Endothelial cell of umbilical vein (primary cell): Measurements from ENCODE around the gene CEP152. TPM values are rescaled to one million over a fixed set of nuclear protein-coding genes. Genes with fewer than 3 reads are reported as not detected.

Source experiments
- BruUV-seq: library from RNA; stranded (reverse); fragments of 400-500 nt; replicated peaks from 2 replicates; lab custom pipeline; 2021; lab: Mats Ljungman, UMichigan
- CTCF ChIA-PET: fragments of 300-600, 350-600 bp; sonication (Branson Sonifier 250); formaldehyde crosslinking; loops from one replicate; lab custom pipeline; 2021; ENCODE audit warnings: antibody characterized with exemption, inconsistent platforms; lab: Charles Lee
- POLR2A ChIA-PET: fragments of 300-600, 350-600 bp; sonication (Branson Sonifier 250); formaldehyde crosslinking; loops from one replicate; lab custom pipeline; 2021; ENCODE audit warnings: antibody characterized with exemption, inconsistent platforms; lab: Charles Lee
- DNase-seq: peaks from one replicate; pipeline ENCODE4 v3.0.0-alpha.2; 2011; ENCODE audit warnings: low read depth, low spot score
- FAIRE-seq: peaks from 2 replicates; lab custom pipeline; 2011; peaks lifted over from hg19 to GRCh38; lab: Jason Lieb, UNC
- H2AFZ ChIP-seq: 2 replicates; pipeline ENCODE4 v1.6.0; 2012; ENCODE audit warnings: low read depth, low read length, control low read depth, inconsistent platforms
- H3K27ac ChIP-seq: 2 replicates; pipeline ENCODE4 v1.5.1; 2011; ENCODE audit warnings: low read depth, mild to moderate bottlenecking, control low read depth, low read length, moderate library complexity; ENCODE audit not compliant: insufficient read depth
- H3K27me3 ChIP-seq, 2 experiments: 2 replicates each; pipeline versions ENCODE4 v1.6.0 to v1.6.1; 2011; ENCODE audit warnings: low read length in 2 of 2, mixed read lengths in 1 of 2; ENCODE audit not compliant: control insufficient read depth in 2 of 2, insufficient read depth in 2 of 2
- H3K36me3 ChIP-seq, 2 experiments: 2 replicates in 1 of 2; 3 replicates in 1 of 2; pipeline ENCODE4 v1.5.1; 2011; ENCODE audit warnings: low read length in 2 of 2, mild to moderate bottlenecking in 1 of 2, moderate library complexity in 1 of 2; ENCODE audit not compliant: control insufficient read depth in 2 of 2, insufficient read depth in 2 of 2; ENCODE audit errors: extremely low read depth in 1 of 2
- H3K4me1 ChIP-seq: 3 replicates; pipeline ENCODE4 v1.5.1; 2011; ENCODE audit warnings: mild to moderate bottlenecking, low read length; ENCODE audit not compliant: control insufficient read depth, insufficient read depth; ENCODE audit errors: extremely low read depth
- H3K4me2 ChIP-seq: 2 replicates; pipeline ENCODE4 v1.6.1; 2011; ENCODE audit warnings: low read length, control low read depth, mixed read lengths; ENCODE audit not compliant: insufficient read depth
- H3K4me3 ChIP-seq, 3 experiments: fragments of 200-600 bp in 1 of 3; sonication (generic), shearing (Covaris generic) in 1 of 3; replicated peaks in 1 of 3; 2 replicates each; pipeline ENCODE4 v1.5.1; 2011 to 2016; ENCODE audit warnings: control low read depth in 3 of 3, low read length in 3 of 3, mild to moderate bottlenecking in 2 of 3, inconsistent platforms in 1 of 3, low read depth in 1 of 3, moderate library complexity in 1 of 3; ENCODE audit not compliant: insufficient read depth in 1 of 3
- H3K79me2 ChIP-seq: 2 replicates; pipeline ENCODE4 v1.6.0; 2012; ENCODE audit warnings: low read length, inconsistent platforms; ENCODE audit not compliant: control insufficient read depth, insufficient read depth
- H3K9ac ChIP-seq: replicated peaks from 2 replicates; pipeline ENCODE3; 2011; ENCODE audit warnings: low read length, control low read depth; ENCODE audit not compliant: insufficient read depth; ENCODE audit errors: extremely low read depth
- H3K9me1 ChIP-seq: replicated peaks from 3 replicates; pipeline ENCODE4 v1.6.0; 2011; ENCODE audit warnings: mild to moderate bottlenecking, low read length; ENCODE audit not compliant: control insufficient read depth, insufficient read depth; ENCODE audit errors: extremely low read depth
- H3K9me3 ChIP-seq: replicated peaks from 2 replicates; pipeline ENCODE4 v1.5.1; 2012; ENCODE audit warnings: low read length, inconsistent platforms; ENCODE audit not compliant: control insufficient read depth, insufficient read depth
- H4K20me1 ChIP-seq: replicated peaks from 2 replicates; pipeline ENCODE3; 2011; ENCODE audit warnings: mild to moderate bottlenecking, low read length; ENCODE audit not compliant: control insufficient read depth, insufficient read depth; ENCODE audit errors: extremely low read depth
- CTCF ChIP-seq, 2 donors: IDR thresholded peaks; 1 replicate in 1 of 2; 2 replicates in 1 of 2; pipeline ENCODE4 v1.5.1; 2011; ENCODE audit warnings: low read length in 2 of 2, mild to moderate bottlenecking in 2 of 2, moderate library complexity in 2 of 2, control low read depth in 1 of 2, inconsistent platforms in 1 of 2, low read depth in 1 of 2; ENCODE audit not compliant: insufficient read depth in 1 of 2; ENCODE audit errors: extremely low read depth in 1 of 2
- EZH2 ChIP-seq: IDR thresholded peaks from 2 replicates; pipeline ENCODE4 v1.6.1; 2012; ENCODE audit warnings: borderline replicate concordance, low read depth, mild to moderate bottlenecking, moderate library complexity, low read length, inconsistent platforms; ENCODE audit not compliant: severe bottlenecking
- FOS ChIP-seq: IDR thresholded peaks from 2 replicates; pipeline ENCODE4 v1.6.1; 2011; ENCODE audit warnings: mild to moderate bottlenecking, low read length, moderate library complexity, borderline replicate concordance; ENCODE audit not compliant: insufficient read depth
- GATA2 ChIP-seq: IDR thresholded peaks from 2 replicates; pipeline ENCODE4 v1.7.0; 2011; ENCODE audit warnings: low read depth, mild to moderate bottlenecking, moderate library complexity, mixed read lengths, low read length; ENCODE audit not compliant: insufficient read length, insufficient read depth
- JUN ChIP-seq: IDR thresholded peaks from 2 replicates; pipeline ENCODE4 v1.6.1; 2011; ENCODE audit warnings: borderline replicate concordance, low read depth; ENCODE audit not compliant: insufficient read length, insufficient read depth
- MAX ChIP-seq: IDR thresholded peaks from 2 replicates; pipeline ENCODE4 v1.6.1; 2011; ENCODE audit not compliant: insufficient read depth, insufficient read length
- MYC ChIP-seq: IDR thresholded peaks from one replicate; pipeline ENCODE4 v1.6.1; 2011; ENCODE audit warnings: mild to moderate bottlenecking, low read depth, low read length
- POLR2A ChIP-seq: IDR thresholded peaks from 2 replicates; pipeline ENCODE4 v1.6.1; 2012; ENCODE audit warnings: low read depth, mild to moderate bottlenecking, control low read depth, low read length
- POLR2AphosphoS5 ChIP-seq: IDR thresholded peaks from 2 replicates; pipeline ENCODE4 v1.6.1; 2012; ENCODE audit warnings: low read depth, mild to moderate bottlenecking, control low read depth, low read length, moderate library complexity; ENCODE audit not compliant: insufficient read depth
- dilution Hi-C: fragments of 300-500 bp; cut with MboI; formaldehyde crosslinking; loops from one replicate; pipeline ENCODE4 v1.15.0; 2019; ENCODE audit warnings: low sequenced_read_pairs; ENCODE audit not compliant: extremely low pct_ligation_motif_present
- intact Hi-C: fragments of 100-400 bp; cut with micrococcal nuclease; formaldehyde crosslinking; loops from one replicate; pipeline ENCODE4 v1.10.0; 2022
- polyA plus RNA-seq, 4 experiments: library from polyadenylated mRNA; depleted of rRNA in 3 of 4; stranded (reverse) in 3 of 4; unstranded in 1 of 4; fragments of >200 nt; gene quantifications; 2 replicates each; pipeline versions ENCODE4 v1.2.1 to v1.2.3, GENCODE V29; 2011 to 2012; ENCODE audit warnings: missing spikeins in 1 of 4
- total RNA-seq: library from RNA; stranded (reverse); gene quantifications from 2 replicates; pipeline ENCODE4 v1.2.3, GENCODE V29; 2021

The CEP152 gene
- total and polyA plus RNA-seq, 2 donors (not counting 3 experiments of a cell fraction or from before 2014, with no cell fraction given) = 3.0 to 15.7 TPM

GRCh38 chr15:48781481-48782081, 29.3 kb downstream of the CEP152 start:
- ChIA-PET POLR2A (no interaction called here), CTCF (no interaction called here)
- Histone ChIP-seq H3K27me3 (no peaks in the 10 kb centered on the region), H3K79me2 (no peaks in the 10 kb centered on the region), H3K9me1 (peaks cover 2% of the 10 kb centered on the region), H2AFZ (no peak overlapping the region), H3K9ac (no peak overlapping the region), H3K4me2 (no peak overlapping the region), H4K20me1 (no peaks in the 10 kb centered on the region), H3K4me3 (no peak overlapping the region), H3K27ac (no peak overlapping the region), H3K36me3 (peaks cover 0 to 18% of the 10 kb centered on the region in 2 experiments), H3K4me1 (no peaks in the 10 kb centered on the region), H3K9me3 (no peaks in the 10 kb centered on the region)
- no peak for DNase-seq
- intact Hi-C loops = no loop called here
- no peak for TF ChIP-seq GATA2
- TF ChIP-seq POLR2AphosphoS5 = no peak
- TF ChIP-seq EZH2 = no peak
- no peak for TF ChIP-seq MYC
- no peak for TF ChIP-seq FOS
- TF ChIP-seq CTCF (IDR thresholded peaks at IDR 0.05; ENCODE audit: extremely low read depth in 1 of 2, insufficient read depth in 1 of 2, low read depth in 1 of 2, low read length in 2 of 2) = no peak
- TF ChIP-seq JUN = no peak
- no peak for TF ChIP-seq MAX
- TF ChIP-seq POLR2A = no peak
- BruUV-seq = no TSS peak
- dilution Hi-C loops = no loop called here
- no peak for FAIRE-seq
